HG02642 (cell line): ENCODE measurements around the gene MYH8.

Experiments used
- ATAC-seq: cut with Tn5 transposase; IDR thresholded peaks from one replicate; pipeline ENCODE4 v1.9.1; 2021; ENCODE audit warnings: mild to moderate bottlenecking; ENCODE audit not compliant: unreplicated experiment, poor library complexity

MYH8 gene

DNA sequence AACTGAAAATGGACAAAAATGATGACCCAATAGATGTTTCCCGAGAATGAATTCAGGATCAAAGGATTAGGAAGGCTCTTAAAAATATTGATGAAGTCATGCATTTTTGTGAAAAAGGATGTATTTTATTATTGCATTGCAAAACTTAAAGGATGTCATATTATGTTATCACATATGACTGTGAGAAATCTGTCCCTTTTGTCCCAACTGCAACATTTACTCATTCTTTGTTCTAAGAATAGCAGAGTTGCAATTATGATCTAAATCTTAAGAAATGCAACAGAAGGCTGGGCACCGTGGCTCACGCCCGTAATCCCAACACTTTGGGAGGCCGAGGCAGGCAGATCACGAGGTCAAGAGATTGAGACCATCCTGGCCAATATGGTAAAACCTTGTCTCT, 35.9 kb downstream of the MYH8 start:
- no peak for ATAC-seq

DNA sequence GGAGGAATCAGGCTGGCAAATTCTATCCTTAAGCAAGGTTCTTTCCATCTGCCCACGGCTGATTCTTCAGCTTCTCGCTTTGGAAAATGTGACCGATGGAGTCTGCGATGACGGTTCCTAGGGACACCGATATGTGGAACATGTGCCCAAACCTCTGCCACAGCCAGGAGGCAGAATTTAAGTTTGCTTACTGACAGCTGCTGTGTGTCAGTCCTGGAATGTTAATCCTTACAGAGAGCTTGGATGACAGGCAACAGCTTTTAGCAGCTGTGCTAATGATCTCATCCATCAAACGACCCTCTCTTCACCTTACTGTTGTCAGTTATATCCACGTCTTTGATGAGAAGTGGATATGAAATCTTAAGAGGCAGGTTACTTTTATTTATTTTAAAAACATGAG, 37.6 kb downstream of the MYH8 start:
- no peak for ATAC-seq

DNA sequence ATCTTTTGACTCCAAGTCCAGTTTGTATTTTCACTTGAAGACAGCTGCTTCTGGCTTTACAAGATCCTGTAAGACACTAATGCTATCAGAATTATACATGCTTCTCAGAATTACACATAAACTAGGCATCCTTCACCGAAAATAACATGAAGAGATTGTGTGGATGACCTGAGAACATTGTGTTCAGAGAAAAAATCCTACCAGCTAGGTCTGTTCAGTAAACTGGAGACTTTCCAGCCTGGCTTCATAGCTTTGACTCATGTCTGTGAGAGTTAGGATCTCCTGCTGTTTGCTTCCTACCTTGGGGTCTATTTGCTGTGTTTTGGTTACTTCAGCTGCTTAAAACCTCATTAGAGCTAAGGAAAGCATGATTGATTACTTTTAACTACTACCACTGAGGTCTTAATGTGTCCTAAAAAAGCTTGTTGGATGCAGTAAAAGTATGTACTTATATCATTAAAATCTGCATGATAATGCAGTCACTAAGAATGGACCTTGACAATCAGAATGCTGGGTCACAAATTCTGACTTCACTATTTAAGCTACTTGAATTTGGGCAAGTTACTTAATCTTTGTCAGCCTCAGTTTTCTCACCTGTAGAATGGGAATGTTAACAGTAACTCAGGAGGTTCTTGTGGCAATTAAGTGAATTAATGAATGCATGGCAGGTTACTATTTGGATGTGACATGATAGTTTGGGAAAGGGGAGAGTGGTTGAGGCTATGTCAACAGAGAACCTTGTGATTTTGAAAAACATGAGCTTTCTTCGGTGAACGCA, 40.9 kb downstream of the MYH8 start:
- no peak for ATAC-seq

DNA sequence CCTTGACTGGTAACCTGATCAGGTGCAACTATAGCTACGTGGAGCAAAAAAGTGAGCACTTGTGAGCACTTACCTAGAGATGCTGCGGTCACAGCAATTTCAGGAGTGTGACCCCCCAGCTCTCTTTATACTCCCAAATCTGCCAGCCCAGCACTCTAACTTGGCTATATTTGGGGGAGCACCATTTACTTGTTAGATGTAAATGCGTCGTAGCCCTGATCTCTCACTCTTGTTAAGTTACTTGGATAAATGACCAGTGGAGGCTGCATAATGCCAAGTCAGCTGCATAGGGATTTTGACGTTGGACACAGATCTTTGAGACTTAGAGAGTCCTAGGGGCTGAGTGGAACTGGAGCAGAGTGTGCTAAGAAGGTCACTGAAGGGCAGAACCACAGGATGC, 48.8 kb downstream of the MYH8 start, which contains the start of gene MYH13:
Gene MYH13, minus strand, starts transcription at position 101 of the 400 bp plus-strand sequence. CDS start 8,476 bp downstream, outside the sequence.
- ATAC-seq, result no peak

DNA sequence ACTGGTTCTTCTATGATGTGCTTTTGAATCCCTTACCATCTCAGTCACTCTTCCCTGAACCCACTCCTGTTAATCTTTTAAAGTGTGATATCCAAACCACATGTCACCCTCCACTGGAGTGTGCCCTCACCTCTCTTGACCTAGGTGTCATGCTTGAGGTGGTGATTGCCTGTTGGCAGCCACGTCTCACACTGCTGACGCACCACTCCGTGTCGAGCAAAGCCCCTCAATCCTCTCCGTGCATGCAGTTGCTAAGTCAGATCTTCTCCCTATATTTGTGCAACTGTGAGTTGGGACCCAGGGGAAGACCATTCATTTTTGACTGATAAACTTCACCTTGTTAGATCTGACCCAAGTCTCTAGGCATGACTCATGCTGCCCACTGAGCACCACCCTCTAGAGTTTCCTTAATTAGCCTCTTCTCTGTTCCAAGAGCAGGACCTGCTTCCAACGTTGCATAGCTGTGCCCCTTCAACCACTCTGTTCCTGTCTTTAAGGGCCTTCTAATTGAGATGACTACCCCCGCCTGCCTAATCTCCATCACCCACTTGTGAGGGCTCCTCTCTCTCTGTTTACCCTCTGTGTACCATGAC, 51.6 kb downstream of the MYH8 start:
- ATAC-seq, result no peak

DNA sequence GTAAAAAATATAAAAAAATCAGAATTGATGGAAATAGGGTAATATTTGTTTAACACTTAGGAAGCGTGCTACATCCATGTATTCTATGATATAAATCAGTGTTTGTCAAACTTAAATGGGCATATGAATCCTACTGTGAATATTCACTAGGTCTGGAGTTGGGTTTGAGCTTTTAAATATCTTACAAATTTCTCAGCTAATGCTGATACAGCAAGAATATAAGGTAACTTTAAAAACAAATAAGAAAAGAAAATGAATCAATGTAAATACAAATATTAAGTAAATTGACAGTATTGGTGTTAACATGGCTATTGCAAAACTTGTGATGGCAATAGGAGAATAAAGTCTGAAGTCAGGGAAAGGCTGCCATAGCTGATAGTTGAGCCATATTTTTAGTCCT, 52.5 kb downstream of the MYH8 start:
- ATAC-seq, result no peak

DNA sequence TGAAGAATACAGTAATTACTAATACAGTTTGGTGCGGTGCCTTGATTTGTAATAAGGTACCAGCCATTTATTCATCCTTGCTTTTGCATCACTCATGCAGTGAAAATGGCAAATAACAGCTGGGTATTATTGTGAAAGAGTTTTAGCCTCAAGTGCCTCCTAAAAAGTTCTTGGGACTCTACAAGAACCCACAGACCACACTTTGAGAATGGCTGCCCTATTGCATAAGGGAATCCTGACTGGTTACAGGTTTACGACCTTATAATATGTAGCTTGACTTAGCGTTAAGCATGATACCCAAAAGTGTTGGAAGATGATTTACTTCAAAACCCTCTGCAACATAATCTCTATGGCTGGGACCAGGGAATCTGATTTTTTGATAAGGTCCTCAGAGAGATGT, 53.2 kb downstream of the MYH8 start:
- ATAC-seq, result no peak

DNA sequence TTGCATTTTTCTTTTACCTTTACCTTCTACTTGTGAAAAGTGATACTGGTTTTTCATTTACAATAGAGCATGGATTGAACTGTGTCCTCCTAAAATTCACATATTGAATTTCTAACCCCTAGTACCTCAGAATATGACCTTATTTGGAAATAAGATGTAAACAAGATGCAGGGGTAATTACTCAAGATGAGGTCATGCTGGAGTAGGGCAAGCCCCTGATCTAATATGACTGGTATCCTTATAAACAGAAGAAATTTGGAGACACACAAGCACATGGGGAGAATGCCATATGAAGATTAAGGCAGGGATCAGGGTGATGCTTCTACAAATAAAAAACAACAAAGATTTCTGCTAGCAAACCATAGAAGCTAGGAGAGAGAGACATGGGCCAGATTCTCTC, 61.2 kb downstream of the MYH8 start:
- ATAC-seq, result no peak

DNA sequence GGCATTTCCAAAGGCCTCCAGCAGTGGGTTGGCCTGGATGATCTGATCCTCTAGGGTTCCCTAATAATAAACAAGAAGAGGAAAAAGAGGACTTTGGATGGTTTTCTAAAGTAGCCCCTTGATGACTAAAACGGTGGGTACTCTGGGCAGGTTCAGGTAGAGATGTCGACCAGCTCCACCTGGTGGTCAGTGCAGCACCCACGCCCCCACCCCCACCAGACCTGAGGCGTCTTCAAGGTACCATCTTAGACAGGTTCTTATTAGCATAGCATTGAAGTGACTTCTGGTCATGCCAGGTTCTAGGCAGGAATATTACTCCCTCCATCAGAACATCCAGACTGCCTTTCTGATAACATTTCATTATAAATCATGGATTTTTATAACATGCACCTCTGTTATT, 64.0 kb downstream of the MYH8 start:
- no peak for ATAC-seq

DNA sequence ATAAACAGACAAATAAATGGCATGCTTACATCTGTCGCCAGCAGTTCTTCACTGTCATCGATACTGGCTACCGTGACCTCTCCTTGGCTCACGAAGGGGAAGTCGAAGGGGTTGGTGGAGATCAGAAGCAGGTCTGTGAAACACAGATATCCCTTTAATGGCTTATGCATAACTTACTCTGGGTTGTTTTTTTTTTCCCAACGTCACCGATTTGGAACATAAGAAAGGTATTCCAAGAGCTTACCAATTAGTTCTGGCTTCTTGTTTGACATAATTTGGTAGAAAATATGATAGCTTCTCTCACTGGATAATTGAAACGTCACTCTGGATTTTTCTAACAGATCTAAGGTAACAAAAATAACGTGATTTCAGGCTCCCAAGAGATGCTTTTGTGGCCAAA, 67.1 kb downstream of the MYH8 start:
- ATAC-seq, result no peak

DNA sequence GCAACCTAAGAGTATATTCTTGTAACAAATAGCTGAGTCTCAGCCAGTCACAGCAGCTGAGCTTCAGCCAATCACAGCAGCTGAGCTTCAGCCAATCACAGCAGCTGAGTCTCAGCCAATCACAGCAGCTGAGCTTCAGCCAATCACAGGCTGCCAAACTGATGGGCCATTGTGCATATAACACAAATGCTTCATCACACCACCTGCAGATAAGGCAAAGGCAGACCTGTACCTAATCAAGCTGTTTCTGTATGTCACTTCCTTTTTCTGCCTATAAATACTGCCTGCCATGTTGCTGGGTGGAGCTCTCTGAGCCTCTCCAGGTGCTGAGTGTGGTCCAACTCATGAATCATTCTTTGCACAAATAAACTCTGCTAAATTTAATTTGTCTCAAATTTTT, 68.9 kb downstream of the MYH8 start:
- ATAC-seq, result no peak

DNA sequence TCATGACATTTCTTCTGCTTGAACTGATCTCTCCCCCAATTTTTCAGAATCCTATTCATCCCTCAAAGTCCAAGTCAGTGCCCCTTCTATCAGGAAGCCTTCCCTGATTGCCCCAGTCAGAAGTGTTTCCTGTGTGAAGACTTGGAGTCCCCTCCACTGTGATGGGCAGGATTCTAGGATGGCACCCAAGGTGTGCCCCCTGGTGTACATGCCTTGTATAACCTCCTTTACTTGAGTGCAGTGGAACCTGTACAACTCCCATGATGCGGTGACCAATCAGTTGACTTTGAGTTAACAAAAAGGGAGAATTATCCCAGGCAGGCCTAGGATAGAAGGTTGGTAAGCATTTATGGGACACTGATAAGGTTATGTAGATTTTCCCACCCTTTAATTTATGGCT, 72.3 kb downstream of the MYH8 start:
- no peak for ATAC-seq

DNA sequence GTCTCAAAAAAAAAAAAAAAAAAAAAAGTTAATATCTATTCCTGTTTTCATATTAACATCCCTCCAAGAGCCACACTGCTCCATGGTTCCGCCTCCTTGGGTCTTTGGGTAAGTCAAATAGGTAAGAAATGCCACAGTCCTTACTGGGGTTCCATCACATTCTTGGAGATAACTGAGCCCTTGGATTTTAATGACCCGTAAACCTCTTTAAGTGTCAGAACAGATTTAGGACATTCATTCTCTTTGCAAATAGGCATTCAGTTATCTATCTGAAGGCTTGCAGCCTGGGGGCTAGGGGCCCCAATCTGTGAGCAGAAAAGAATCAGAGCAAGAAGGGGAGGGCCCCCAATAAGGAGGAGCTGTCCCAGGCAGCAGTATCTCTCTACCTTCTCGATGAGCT, 76.9 kb downstream of the MYH8 start:
- no peak for ATAC-seq
